AML-193 (cell line): ENCODE data around the gene CDO1.
A peak's percentile ranks its signal among the peaks of the same experiment; 100 is the strongest.

ENCODE experiments used
- DNase-seq, 2 experiments: peaks; one replicate each; lab custom pipeline; 2025; lab: John Stamatoyannopoulos, UW

The CDO1 gene

DNA sequence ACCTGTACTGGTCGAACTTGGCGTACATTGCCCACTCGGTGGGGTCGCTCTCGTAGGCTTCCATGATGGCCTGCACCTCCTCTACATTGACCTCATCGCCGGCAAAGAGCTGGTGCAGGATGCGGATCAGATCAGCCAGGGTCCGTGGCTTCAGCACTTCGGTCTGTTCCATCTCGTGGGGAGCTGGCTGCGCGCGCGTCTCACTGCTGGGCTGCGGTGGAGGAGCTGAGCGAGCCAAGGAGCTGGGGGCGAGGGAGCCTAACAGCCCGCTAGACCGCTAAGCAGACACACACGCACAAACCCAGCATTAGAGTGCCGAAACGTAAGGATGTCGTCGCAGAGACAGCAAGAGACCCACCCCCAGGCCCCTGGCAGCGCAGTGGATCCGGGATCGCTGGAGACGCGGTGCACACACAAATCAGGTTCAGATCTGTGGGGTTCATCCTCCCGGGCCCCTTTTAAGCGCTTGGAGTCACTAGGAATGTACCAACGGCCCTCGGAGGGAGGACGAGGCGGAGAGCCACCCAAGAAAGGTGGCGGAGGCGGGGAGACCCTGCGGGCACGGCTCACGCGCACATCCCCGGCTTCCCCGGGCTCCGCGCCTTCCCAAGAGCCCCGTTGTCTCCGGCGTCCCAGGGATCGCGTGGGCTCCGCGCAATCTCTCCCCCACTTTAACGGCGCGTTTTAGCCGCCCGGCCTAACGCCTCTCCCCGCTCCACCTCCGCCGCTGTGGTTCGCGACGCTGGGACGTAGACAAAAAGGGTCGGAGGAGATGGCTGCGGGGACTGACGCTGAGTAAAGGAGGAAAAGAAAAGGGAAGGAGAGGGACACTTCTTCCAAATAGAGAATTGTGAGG is at the start of gene CDO1:
CDO1 (minus strand) TSS at position 434 of the 856 bp plus-strand sequence; CDS start at position 172, 262 bp downstream.
- no peak for DNase-seq

DNA sequence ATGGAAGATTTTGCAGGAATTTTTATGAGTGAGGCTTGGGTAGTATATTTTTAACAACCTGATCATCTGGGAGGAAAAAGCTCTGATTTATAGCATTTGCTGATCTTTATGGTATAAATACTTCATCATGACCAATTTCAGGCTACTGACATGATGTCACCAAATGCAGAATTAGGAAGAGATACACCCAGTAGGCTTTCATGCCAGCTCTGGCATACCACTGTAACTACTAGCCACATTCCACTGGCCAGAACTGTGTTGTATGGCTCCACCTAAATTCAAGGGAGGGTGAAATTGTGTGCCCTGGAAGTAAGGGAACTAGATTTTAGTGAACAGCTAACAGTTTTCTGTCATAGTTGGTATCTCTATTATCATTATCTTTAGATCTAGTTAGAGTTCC is 42.9 kb upstream of the CDO1 start:
- DNase-seq = no peak

DNA sequence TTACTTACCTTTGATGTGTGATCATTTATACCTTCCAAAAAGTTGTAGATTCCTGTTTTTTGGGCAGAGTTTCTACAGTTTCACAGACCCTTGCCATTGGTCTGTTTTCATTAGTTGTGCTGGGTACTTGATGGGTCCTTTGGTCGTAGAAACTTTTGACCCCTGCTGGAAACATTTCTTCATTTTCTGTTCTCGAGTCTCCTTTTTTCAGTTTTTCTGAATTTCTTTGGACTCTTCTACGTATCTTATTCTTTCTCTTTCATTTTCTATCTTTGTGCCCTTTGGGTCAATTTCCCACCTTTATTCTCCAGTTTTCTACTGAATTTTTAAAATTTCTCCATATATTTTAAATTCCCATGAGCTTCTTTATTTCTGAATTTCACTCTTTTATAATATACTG is 41.9 kb upstream of the CDO1 start:
- no peak for DNase-seq

DNA sequence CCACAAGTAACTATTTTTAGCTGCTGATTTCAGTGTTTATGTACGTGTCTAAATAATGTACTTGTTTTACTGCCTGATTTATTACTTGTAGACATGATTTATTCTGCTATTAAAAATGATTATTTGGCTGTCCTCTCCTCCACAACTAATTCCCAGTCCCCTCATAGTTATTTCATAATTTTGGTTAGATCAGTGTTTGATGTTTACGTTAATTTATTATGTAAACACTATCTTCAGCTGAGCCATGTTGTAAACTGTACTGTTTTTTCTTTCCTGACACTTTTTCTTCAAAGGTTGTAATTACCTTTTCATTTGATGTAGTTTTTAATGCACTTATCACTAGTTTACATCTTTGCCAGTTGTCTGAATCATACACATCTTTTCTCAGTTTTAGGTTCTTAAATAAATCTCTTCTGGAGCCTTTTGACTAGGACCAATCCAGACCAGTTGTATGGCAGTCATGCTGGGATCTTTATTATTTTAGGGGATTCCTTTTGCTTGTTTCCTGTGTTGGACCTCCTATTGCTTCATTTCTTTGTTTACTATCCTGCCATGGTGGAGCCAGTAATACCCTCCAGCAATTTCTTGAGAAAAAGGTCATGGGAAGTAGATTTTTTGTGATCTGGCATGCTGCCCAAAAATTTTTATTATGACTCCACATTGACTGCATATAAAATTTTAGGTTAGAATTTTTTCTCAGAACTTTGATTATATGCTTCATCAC is 41.3 kb upstream of the CDO1 start:
- DNase-seq = no peak

DNA sequence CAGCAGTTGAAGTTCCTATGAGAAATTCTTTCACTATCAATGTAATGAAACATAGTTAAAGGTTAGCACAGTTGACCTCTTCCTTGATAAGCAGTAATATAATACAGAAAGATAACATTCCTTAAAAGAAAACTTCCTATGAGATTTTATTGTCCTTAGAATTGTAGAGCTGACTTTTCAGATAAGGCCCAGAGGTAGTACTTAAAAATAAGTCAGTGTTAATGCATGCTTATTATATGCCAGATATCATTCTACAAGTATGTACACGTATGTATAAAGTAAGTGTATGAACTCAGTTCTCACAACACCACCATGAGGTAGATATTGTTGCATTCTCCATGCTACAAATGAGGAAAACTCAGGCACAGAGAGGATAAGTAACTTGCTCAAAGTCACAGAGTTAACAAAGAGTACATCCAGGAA is 40.6 kb upstream of the CDO1 start:
- DNase-seq = no peak

DNA sequence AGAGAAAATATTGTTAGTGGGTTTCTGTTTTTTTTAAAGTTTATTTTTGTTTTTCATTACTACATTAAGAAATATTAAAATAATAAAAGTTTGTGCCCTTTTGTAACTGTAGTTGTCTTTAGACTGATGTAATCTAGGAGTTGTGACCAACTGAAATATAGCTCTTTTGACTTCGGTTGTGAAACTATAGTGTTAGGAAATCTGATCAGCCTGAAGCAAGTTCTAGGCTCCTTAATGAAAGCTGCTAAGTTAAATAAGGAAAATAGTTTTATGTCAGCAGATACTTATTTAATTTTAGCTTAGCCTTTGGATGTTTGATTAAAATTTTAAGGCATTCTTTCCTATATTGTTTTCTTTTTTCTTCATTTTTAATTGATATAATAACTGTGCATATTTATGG is 39.5 kb upstream of the CDO1 start:
- peak; percentile 80 for DNase-seq

DNA sequence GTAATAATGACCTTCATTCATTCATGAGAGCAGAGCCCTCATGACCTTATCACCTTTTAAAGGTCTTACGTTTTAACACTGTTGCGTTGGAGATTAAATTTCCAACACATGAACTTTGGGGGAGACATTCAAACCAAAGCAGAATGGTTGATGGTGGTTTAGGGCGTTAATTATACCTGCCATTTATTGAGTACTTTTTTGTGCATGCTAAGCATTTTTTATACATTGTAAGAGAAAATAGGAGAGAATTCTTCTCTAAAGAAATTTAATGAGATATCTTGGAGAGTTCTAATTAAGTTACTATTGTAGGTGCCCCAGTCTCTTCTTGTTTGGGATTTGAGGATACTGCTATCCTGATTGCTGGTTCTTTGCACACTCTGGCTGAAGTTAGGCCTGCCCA is 37.7 kb upstream of the CDO1 start:
- no peak for DNase-seq

DNA sequence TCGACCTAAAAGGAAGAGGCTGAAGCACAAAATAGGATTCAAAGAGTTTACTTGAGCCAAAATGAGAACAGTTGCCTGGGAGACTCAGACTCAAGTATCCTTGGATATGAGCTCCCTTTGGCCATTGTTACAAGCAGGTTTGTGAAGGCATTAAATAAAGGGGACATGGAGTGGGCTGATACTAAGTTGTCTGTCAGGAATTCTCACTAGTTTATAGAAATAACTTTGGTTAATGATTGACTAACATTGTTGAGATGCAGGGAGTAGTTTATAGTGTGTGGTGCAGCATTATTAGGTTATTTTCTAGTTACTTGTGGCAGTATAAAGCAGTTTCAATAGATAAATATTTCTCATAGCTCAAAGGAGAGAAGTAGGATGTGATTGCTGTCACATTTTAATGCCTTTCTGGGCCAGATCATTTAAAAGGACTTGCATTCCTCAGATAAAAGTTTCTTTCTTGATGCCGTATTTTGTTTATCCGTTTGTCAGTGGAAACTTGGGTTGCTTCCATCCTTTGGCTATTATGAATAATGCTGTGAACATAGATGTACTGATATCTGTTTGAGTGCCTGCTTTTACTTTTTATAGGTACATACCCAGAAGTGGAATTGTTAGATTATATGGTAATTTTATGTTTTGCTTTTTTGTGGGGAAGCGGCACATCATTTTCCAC is 34.4 kb upstream of the CDO1 start:
- no peak for DNase-seq

DNA sequence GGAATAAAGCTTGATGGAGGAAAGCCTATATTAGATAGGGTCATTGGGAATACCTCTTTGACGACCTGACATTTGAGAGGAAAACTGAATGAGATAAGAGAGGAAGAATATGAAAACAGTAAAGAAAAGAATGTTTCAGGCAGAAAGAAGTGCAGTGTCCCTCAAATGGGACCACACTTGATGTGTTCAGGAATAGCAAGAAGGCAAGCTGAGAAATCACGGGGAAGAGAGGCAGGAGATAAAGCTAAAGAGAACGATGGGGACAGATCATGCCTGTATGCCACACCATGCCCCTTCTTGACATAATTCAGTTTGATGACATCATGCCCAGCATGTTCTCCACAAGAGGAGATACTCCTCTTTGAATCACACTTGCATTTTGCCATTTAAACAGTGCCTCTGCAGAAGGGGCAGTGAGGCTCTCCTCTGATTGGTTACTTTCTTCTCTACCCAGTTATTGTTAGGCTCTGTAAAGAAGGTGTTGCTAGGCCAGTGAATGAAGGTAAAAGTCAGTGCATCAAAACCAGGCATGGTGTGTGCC is 32.9 kb upstream of the CDO1 start:
- no peak for DNase-seq

DNA sequence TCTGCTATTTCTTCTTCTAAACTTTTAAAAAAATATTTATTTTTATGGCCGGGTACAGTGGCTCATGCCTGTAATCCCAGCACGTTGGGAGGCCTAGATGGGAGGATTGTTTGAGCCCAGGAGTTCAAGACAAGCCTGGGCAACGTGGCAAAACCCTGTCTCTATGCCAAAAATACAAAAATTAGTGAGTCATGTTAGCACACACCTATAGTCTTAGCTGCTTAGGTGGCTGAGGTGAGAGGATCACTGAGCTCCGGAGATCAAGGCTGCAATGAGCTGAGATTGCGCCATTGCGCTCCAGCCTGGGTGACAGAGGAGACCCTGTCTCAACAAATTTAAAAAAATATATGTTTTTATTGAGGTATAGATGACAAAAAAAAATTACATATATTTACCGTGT is 30.8 kb upstream of the CDO1 start:
- no peak for DNase-seq

DNA sequence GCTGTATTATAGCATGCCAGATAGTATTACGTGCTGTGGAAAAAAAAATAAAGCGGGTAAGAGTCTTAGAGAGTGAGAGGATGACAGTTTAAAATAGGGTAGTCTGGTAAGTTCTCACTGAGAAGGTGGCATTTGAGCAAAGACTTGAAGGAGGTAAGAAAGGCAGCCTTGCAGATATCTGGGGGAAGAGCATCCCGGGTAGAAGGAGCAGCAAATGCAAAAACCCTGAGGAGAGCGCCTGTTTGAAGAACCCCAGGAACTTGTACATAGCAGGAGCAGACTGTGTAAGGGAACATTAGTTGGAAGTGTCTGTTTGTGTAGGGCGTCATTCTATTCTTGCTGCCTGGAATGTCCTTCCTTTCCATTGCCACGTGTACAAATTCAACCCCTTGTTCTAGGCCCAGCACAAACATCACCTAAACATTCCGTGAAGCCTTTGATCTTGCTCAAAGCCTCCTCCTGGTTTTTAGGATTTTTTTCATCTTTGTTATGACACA is 27.9 kb upstream of the CDO1 start:
- DNase-seq = no peak

DNA sequence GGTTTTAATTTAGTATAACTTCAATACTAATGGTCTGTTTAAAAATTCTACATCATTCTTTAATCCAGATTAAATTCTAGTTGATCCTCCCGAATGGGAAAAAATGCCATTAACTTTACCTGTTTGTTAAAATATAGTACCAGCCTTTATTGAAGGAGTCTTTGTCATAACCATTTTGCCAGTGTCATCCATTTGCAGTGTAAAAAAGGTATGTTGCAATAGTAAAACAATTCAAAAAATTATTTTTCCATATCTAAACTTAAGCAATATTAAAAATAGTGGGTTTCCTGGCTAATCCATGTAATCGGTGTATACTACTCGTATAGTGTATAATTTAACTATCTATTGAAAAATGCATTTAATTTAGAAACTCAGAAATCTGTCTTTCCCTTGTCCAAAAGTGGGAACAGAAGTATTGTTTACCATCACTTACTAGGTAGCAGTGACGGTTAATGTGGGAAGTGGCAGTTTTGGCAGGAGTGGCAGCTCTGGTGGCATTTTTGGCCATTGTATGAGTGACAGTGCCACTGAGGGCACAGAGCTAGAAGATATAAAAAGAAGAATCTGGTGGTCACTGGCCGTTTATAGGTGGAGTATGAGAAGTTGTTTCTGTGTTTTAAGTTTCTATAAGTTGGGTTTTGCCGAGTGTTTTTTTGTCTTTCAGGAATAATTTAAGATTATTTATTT is 27.1 kb upstream of the CDO1 start:
- peak; percentile 29 to 31 for DNase-seq

DNA sequence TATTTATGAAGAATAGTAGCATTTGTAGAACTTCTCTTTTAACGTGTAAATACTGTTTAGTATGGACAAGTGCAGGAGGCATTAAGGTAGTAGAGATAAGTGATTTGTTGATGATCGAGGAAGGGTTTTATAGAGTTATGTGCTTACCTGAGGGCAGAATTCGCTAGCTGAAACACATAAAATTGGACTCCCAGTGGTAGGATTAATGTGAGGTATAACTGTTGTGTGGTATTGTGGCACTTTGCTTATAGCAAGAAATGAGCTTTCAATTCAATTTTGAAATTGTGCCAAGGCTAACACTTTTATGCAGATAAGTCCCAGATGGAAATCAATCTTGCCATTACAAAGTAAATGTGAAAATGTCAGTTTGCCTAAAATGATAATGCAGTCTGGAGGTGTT is 26.5 kb upstream of the CDO1 start:
- DNase-seq = no peak

DNA sequence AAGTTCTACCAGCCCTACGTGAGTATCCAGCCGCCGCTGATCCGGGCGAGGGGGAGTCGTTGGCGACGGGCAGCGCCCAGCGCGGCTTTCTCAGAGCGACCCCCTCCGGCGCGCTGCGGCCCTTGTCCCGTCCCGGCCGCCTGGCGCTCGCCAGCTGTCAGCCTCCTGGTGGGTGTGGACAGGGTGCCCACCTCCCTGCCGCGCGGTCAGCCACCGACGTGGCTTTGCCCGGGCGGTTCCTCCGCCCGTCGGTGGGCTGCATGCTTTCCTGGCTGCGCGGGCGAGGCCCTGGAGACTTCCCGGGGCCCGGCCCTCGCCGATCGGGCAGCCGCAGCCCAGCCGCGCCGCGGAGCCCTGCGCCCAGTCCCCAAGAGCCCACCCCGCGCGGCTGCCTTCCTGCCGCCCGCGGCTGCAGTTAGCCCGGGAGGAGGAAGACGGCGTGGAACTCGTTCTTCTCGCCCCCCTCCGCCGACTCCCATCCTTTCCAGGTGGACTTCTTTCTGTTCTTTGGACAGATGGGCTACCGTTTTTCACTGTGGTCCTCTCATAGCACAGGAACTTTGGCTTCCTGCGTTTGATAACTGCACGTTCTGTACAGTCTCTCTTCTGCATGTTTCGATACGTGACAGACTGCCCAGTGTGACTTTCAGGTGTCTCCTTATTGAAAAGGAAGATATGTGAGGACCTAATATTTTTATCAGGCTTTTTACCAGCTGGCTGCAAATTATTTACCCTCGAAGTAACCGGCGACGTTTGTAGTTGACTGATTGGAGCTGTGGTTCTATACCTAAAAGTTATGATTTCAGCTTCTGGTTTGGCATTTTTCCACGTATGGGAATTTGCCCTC is 25.9 kb upstream of the CDO1 start:
- peak; percentile 40 to 52 for DNase-seq

DNA sequence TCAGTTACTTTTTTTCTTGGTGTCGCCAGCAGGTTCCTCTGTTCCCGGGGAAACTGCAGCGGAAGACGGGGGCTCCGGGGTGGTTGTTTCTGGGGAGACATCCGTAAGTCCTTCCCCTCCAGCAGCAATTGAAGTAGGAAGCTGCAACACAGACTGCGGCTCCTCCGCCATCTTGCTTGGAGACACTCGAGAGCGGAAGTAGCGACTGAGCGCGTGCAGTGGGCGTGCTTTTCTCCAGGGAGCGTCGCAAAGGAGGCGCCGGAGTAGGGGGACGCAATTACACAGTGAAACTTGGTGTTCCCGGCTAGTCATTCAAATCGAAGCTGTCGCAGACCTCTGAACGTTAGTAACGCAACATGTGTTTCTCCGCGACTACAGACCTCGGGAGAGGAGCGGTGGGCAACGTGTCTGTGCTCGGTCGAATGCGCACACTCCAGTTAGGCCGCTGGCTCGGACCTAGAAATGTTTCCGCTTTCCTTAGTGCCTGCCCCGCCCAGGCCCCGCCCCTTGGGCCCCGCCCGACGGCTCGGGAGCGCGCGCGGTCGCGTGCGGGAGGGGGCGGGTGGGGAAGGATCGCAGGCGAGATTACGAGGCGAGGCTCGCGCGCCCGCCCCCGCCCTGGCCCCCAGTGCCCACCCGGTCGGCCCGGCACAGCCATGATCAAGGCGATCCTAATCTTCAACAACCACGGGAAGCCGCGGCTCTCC is 25.1 kb upstream of the CDO1 start, which contains the start of the genes AP3S1 and ATG12:
AP3S1 (plus strand) TSS at position 554 of the 707 bp plus-strand sequence; CDS start at position 657, 103 bp downstream.
ATG12 (minus strand) TSS at position 184 of the 707 bp plus-strand sequence; CDS start at position 171, 13 bp downstream.
- DNase-seq = peak; percentile 84 to 89

DNA sequence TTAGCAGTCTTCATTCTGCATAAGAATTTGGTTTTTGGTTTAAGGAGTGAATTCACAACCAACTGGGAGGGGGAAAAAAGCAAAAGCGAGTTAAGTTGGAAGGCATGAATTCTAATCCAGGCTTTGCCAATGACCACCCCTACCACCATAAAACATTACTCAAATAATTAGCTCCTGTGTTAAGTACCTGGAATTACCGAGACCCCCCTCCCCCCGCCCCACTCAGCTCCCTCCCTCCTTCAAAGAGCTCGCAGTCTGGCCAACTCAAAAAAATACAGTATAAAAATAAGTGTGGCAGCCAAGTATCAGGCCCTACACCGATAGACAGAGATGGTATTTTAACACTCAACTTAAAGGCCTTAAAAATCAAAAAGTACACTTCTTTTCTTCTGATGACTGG is 24.4 kb upstream of the CDO1 start:
- DNase-seq = no peak

DNA sequence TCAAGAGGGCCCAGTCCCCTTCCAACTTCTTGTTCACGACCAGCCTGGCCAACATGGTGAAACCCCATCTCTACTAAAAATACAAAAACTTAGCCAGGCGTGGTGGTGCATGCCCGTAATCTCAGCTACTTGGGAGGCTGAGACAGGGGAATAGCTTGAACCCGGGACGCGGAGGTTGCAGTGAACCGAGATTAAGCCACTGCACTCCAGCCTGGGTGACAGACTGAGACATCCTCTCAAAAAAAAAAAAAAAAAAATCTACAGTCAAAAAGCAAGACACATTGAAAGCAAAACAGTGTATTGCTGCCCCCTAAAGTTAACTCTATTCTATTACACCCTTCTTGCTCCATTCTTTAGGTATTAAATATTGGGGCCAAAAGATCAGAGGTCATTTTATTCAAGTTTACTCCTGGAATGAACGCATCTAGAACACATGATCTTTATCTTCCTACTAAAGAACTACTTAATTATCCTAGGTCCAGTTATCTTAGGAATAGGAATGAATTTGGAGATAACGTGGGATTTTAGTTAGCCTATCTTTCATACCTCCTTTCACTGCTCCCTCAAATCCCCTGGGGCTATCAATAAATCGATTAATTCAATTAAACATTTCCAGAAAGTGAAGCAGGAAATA is 22.5 kb upstream of the CDO1 start:
- DNase-seq = peak; percentile 60 to 77

DNA sequence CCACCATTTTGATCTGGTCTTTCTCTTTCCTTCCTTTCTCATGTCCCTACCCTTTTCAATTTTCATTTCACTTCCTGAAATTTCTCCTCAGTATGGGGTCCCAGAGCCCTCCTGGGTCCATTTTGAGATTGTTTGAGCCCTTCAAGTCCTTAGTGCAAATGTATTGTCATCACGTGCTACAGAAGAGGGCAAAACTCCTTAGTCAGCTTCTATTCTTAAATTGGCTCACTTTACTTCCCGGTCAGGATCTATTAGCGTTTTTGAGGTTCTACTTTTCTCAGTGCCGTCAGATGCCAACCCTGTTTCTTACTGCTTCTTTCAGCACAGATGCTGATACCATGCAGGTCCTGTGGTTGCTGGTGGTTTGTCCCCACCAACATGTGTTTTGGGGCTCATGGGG is 19.0 kb upstream of the CDO1 start:
- no peak for DNase-seq

DNA sequence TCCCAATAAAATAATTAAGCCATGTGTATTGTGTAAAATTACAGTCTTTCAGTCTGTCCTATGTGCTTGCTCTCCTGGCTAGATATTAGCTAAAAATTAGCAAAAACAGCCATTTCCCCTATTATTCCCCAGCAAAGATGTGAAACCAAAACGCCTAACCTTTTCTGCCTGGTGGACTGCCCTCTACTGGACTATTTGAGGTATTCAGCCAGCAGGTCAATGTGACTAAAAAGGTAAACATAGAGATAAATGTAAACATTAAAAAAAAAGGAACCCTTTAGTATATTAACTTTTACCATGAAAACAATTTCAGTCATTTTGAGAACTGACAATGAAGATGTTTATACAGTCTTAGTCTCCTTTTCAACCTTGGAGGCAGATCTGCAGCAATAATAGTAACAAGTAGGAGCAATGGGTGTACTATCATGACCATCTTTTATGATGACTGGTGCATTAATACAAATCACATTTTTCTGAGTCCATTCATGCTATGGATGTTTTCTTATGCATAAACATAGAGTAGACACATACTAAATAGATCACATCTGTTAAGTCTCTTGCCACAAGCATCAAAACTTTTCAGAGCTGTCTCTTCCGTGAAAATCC is 14.8 kb upstream of the CDO1 start:
- peak; percentile 46 to 58 for DNase-seq
